Ishikawa (cell line): ENCODE results near the gene TMCC3.

Experiments
- EP300 ChIP-seq: IDR thresholded peaks from 2 replicates; pipeline ENCODE4 v1.6.1; 2012; ENCODE audit warnings: borderline replicate concordance
- REST ChIP-seq: IDR thresholded peaks from 2 replicates; pipeline ENCODE4 v1.6.1; 2012; ENCODE audit warnings: low read depth, mild to moderate bottlenecking
- YY1 ChIP-seq: IDR thresholded peaks from 2 replicates; pipeline ENCODE4 v1.6.1; 2012; ENCODE audit warnings: low read depth

- TF ChIP-seq REST (no peak), EP300 (no peak), YY1 (no peak)
Measured at GRCh38 chr12:94643606-94644005, 6.8 kb downstream of the TMCC3 start.
